Mononuclear cell (primary cell): ENCODE measurements around the gene SYCP3. TPM values are rescaled to one million over a fixed set of nuclear protein-coding genes. Genes with fewer than 3 reads are reported as not detected.

Source experiments
- H3K27me3 ChIP-seq: 2 replicates; pipeline ENCODE4 v1.6.0; 2011; ENCODE audit warnings: low read length, control low read depth; ENCODE audit not compliant: insufficient read depth
- H3K4me1 ChIP-seq: 2 replicates; pipeline ENCODE4 v1.5.1; 2011; ENCODE audit warnings: mild to moderate bottlenecking, low read length, control low read depth; ENCODE audit not compliant: insufficient read depth
- H3K4me3 ChIP-seq: 2 replicates; pipeline ENCODE4 v1.5.1; 2011; ENCODE audit warnings: mild to moderate bottlenecking, low read length, moderate library complexity
- H3K9me3 ChIP-seq: 2 replicates; pipeline ENCODE4 v1.5.1; 2011; ENCODE audit warnings: low read depth, mild to moderate bottlenecking, control low read depth, low read length
- total RNA-seq: library from RNA; depleted of rRNA; stranded (reverse); fragments of >200 nt; gene quantifications from one replicate; pipeline ENCODE4 v1.2.3, GENCODE V29; 2012

SYCP3 gene
- total RNA-seq, 1 donor, result 0.21 TPM

DNA sequence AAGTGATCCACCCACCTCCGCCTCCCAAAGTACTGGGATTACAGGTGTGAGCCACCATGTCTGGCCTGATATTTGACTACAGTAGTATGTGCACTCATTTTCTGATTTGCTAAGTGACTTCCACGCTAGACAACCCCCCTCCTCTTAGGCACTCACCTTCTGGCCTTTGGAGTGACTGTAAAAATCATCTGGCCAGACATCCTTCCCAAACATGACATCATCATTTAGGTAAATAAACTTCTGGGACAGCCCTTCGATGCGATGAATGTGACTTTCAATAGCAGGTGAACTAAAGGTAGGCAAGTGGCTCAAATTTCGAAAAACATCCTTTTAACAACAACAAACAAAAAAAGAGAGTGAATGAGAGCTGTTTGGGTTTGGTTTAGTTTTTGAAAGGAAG lies 30.6 kb upstream of the SYCP3 start:
- peaks cover 25% of the 10 kb centered on the region for H3K4me1 ChIP-seq

DNA sequence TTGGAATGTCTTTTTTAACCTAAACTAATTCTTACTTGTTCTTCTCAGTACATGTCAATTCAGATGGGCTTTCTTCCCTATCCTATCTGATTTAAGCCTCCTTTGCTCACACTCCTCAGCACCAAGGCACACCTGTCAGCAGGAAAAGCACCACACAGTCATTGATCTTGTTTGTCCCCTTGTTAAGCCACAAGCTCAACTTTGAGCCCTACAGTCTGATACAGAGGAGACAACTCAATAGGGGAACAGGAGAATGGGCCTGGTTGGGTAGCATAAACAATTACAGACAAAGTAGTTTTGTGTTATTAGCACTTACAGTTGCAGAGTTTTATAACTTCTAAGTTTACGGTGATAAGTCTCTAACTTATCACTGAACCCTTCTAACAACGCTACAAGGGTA lies 29.5 kb upstream of the SYCP3 start:
- Histone ChIP-seq H3K27me3 (no peaks in the 10 kb centered on the region), H3K4me1 (peaks cover 29% of the 10 kb centered on the region), H3K4me3 (no peak overlapping the region), H3K9me3 (no peaks in the 10 kb centered on the region)

More for the DNA sequence above, 30.6 kb upstream of the SYCP3 start:
- no peaks in the 10 kb centered on the region for H3K27me3 ChIP-seq
- H3K4me3 ChIP-seq, result no peak overlapping the region
- no peaks in the 10 kb centered on the region for H3K9me3 ChIP-seq

DNA sequence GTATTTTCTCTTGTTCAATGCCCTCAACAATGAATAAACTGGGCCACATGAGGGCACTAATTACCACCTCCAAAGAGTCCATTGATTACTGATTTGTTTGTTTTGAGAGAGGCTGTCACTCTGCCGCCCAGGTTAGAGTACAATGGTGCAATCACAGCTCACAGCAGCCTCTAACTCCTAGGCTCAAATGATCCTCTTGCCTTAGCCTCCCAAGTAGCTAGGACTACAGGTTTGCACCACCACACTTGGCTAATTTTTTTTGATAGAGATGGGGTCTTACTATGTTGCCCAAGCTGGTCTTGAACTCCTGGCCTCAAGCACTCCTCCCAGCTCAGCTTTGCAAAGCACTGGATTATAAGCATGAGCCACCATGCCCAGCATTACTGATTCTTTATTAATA lies 28.3 kb upstream of the SYCP3 start:
- Histone ChIP-seq H3K4me1 (peaks cover 30% of the 10 kb centered on the region), H3K27me3 (no peaks in the 10 kb centered on the region), H3K9me3 (no peaks in the 10 kb centered on the region), H3K4me3 (no peak overlapping the region)

DNA sequence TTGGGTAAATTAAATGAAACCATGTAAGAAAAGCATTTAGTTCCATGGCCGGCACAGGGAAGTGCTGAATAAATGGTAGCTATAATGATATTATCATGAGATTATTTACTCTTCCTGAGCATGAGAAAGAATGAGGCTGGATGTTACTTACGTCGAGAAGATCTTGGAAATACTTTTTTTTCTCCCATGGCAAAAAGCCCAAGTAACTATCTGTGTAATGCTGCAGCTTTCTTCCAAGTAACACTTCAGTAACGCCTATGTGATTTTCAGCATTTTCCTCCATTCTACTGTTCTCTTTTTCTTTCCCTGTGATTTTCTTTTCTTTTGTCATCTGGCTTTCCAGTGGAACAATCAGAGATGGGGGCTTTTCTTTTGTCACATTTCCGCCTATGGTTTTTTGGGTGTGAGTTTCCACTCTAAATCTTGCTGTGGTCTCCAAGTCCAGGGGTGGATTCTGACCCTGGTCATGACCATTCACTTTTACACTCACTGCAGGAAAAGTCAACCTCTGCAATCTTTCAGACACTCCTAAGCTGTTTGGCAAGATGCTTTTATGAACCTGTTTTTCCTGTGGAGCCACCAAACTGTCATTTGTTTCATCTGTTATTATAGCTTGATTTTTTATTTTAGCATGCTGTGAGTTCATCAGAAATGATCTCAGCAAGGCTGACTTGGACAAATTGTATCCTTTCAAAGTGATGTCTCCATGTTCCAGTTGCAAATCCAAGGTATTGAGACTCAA lies 25.0 kb upstream of the SYCP3 start:
- Histone ChIP-seq H3K4me3 (no peak overlapping the region), H3K27me3 (no peaks in the 10 kb centered on the region), H3K4me1 (peaks cover 22% of the 10 kb centered on the region), H3K9me3 (no peaks in the 10 kb centered on the region)

DNA sequence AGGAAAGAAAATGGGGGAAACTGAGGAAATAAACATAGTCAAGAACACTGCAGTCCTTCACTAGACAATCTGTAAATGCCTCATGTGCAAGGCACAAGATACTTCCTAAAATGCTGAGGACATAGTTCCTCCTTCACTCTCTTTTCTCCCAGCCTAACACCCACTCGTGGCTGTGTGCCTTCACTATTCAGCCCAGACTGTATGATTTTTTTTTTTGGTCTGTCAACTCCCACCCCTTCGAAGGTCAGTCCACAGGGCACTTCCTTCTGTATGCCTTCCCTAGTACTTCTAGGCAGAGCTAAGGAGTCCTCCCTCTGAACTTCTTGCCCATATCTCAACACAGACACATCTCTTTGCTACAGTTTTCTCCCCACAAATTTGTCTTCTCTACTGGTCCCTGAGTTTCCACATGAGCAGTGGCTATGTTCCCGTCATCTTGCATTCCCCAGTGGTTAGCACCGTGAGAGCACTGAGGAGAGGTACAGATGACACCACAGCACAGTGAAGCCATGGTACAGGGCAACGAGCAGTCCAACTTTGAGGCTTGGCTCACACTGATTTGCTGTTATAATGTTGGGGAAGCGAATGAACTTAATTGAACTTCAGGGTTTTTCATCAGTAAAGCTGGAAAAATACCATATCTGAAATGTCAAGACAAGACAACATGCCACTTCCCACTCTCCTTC lies 24.1 kb upstream of the SYCP3 start:
- H3K4me1 ChIP-seq, result peaks cover 22% of the 10 kb centered on the region
- no peaks in the 10 kb centered on the region for H3K27me3 ChIP-seq
- no peaks in the 10 kb centered on the region for H3K9me3 ChIP-seq
- no peak overlapping the region for H3K4me3 ChIP-seq

DNA sequence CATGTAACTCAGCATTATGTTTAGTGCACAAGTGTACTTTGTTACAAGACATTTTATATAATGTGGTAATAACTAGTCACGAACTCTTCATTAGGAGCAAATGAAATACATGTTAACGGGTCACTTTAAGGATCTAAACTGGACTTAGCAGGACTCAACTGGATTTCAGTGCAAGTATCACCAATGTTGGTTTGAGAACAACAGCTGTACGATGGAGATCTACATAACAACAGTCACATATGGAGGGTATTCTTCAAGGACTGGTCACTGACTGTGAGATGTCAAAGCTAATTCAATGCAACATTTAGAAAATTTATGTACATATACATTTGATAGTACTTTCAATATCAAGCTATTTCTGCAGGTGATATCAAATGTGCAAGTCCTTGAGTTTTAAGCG lies 22.5 kb upstream of the SYCP3 start:
- Histone ChIP-seq H3K4me1 (peaks cover 22% of the 10 kb centered on the region), H3K4me3 (no peak overlapping the region), H3K27me3 (no peaks in the 10 kb centered on the region), H3K9me3 (no peaks in the 10 kb centered on the region)

DNA sequence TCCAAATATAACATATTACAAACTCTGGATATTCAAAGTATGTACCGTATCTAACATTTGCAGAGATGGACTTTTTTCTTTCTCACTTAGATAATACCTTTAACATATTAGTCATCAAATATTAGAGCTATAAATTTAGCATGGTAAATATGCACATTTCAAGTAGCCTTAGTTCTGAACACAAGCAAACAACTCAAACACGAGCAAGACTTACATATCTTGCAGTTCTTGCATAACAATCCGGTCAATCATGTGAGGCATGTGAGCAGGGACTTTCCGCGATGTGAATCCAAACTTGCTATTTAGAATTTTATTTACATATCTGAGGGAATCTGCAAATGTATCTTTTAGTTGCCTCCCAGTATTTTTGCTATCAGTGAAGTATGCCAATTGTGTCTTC lies 22.1 kb upstream of the SYCP3 start:
- Histone ChIP-seq H3K9me3 (no peaks in the 10 kb centered on the region), H3K4me3 (no peak overlapping the region), H3K4me1 (peaks cover 22% of the 10 kb centered on the region), H3K27me3 (no peaks in the 10 kb centered on the region)

DNA sequence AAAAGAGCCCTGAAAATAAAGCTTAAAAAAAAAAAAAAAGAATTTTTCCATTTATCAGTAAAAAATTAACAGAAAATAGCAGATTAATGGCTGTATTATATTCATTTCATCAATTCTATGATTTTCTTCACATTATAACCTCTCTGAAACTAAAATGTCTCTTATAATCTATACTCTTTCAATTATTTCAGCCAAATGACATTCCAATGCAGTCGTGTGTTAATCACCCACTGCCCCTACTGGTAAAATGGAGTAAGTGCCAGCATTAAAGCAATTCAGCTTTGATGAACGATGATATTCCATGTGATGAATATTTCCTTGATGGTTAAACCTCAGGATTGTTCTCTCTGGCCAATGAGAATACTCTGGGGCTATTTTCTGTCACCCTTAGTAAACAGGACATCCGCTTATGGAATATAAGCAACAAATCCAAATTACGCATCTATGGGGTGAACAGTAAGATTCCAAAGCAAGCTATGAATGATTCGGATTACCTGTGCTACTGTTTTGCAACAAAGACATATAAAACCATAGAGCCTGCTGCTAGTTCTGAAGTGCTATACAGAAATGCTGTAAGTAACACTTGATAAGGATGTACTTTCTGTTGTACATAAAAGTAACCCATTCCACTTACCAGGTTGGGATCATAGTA lies 20.3 kb upstream of the SYCP3 start:
- no peaks in the 10 kb centered on the region for H3K9me3 ChIP-seq
- H3K27me3 ChIP-seq, result no peaks in the 10 kb centered on the region
- H3K4me1 ChIP-seq, result peaks cover 22% of the 10 kb centered on the region
- no peak overlapping the region for H3K4me3 ChIP-seq

DNA sequence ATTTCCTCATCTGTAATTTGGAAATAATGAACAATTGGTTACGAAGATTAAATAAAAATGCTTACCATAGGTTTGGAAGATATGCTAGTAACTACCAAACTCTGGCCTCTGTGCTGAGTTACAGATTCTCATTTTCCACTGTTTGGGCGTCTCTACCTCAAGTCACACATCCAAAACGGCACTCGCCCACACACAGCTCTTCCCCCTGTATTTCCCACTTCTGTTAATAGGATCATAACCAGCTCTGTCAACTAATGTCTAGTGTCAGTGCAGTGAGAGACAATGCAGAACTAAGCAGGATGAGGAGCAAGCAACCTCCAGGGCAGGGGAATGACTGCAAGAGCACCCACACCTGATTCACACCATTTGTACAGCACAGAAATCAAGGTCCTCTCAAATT lies 10.9 kb upstream of the SYCP3 start:
- H3K4me1 ChIP-seq, result peaks cover 8% of the 10 kb centered on the region
- no peaks in the 10 kb centered on the region for H3K27me3 ChIP-seq
- H3K4me3 ChIP-seq, result no peak overlapping the region
- H3K9me3 ChIP-seq, result no peaks in the 10 kb centered on the region

DNA sequence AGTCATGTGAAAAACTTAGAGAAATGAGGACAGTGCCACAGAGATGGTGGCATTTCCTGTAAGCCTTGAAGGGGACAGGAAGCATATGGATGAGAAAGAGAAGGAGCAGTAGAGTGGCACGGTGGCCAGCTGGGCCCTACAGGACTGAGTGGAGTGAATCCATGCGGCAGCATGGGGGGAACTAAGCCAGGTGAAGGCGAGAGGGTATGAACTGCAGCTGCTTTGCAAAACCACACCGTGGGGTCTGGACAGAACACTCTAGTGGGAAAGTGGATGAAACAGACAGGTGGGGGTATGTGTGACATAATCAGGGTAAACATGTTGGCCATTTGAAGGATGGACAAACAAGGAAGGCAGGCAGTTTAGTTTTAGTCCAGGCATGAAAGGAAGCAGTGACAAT lies 10.4 kb upstream of the SYCP3 start:
- Histone ChIP-seq H3K4me3 (no peak overlapping the region), H3K9me3 (no peaks in the 10 kb centered on the region), H3K27me3 (no peaks in the 10 kb centered on the region), H3K4me1 (peaks cover 10% of the 10 kb centered on the region)

DNA sequence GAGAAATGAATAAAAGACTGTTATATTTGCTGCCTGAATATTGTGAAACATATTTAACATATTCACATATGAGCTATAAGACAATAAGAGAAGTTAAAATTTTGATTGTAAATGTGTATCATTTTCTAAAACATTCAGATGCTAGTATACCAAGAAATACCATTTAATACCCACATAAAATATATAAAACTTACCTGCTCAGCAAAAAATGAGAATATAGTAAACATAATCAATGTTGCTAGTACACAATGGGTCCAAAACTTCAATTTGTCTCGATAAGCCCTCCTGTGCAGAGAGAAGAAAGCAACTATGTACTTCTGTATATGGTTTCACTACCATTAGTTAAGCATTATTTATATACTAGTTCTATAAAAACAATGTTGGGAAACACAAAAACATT lies 9.6 kb upstream of the SYCP3 start:
- Histone ChIP-seq H3K4me1 (peaks cover 17% of the 10 kb centered on the region), H3K9me3 (no peaks in the 10 kb centered on the region), H3K27me3 (no peaks in the 10 kb centered on the region), H3K4me3 (no peak overlapping the region)

DNA sequence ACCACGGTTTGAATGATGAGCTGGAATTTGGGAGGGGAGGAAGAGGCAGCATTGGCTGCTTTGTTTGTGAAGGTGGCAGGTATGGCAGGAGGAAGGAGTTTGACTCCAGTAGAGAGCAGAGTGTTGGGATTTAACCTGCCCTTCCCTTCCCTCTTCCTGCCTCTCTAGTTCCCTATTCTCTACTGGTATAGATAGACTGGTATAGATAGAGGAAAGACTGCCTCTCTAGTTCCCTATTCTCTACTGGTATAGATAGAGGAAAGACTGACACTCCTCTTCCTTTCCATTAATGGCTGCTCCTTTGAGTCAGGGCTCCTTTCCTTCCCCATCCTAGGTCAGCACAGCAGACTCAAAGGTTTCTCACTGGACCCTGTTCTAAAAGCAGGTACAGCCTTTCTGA lies 8.4 kb upstream of the SYCP3 start:
- Histone ChIP-seq H3K4me3 (no peak overlapping the region), H3K27me3 (no peaks in the 10 kb centered on the region), H3K9me3 (no peaks in the 10 kb centered on the region), H3K4me1 (peaks cover 17% of the 10 kb centered on the region)

DNA sequence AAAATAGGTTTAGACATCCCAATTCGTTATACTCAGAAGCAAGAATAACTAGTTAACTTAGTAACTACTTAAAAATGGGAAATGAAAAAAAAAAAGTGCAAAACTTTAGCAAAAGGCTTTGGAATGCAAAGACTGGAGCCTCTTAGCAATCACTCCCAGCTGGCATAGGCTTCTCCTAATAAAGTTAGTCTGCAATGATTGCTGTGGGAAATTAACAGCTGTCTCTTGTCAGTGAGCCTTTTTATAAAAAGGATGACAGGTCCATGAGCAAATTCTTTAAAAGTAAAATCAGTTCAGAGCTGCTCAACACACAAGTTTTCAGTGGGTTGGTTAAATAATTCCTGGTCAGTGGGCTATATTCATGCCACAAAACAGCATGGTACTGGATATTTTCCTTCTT lies 7.4 kb upstream of the SYCP3 start:
- Histone ChIP-seq H3K9me3 (no peaks in the 10 kb centered on the region), H3K4me3 (no peak overlapping the region), H3K27me3 (no peaks in the 10 kb centered on the region), H3K4me1 (peaks cover 17% of the 10 kb centered on the region)

DNA sequence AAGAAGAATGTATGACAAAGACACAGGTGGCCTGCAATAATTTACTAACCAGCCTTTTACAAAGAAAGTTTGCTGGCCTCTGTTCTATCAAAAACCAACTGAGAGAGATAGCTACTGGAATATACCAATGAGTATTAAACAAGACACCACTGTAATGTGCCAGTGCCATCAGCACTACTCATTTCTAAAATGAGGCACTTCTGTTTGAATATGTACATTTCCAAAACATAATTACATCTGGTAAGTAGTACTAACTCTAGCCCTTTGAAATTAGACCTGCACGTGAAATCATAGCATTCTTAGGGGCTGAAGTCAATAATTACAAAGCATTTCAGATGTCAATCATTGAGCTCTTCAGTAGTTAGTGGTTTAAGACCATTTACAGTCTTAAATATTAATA lies 6.9 kb upstream of the SYCP3 start:
- Histone ChIP-seq H3K9me3 (no peaks in the 10 kb centered on the region), H3K4me1 (peaks cover 17% of the 10 kb centered on the region), H3K27me3 (no peaks in the 10 kb centered on the region)

DNA sequence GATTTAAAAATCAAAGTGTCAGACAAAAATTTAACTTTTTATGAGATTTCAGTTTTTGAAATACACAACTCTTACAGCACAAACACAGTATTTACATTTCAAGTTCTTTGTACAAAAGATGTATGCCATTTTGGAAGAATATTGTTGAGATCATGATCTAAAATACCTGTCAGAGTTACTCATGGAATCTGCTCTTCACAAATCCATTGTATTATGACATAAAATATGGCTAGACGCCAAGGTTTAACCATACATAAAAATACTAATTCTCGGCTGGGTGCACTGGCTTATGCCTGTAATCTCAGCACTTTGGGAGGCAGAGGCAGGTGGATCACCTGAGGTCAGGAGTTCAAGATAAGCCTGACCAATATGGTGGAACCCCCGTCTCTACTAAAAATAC lies 6.2 kb upstream of the SYCP3 start:
- peaks cover 17% of the 10 kb centered on the region for H3K4me1 ChIP-seq
- no peak overlapping the region for H3K4me3 ChIP-seq
- H3K9me3 ChIP-seq, result no peaks in the 10 kb centered on the region
- no peaks in the 10 kb centered on the region for H3K27me3 ChIP-seq

More for the DNA sequence above, 6.9 kb upstream of the SYCP3 start:
- no peak overlapping the region for H3K4me3 ChIP-seq
